ENCODE data around the gene TRIM38.
"Not testable (repeated sequence)": the region's sequence is repeated elsewhere in the genome, so short reads cannot be mapped to it uniquely, and the experiment has no call there.

The TRIM38 gene

GRCh38 chr6:25972128-25972527 is 9.5 kb downstream of the TRIM38 start:
- no peak for DNase-seq

- no peak for DNase-seq
Observed at GRCh38 chr6:25972902-25973301, 10.3 kb downstream of the TRIM38 start.

GRCh38 chr6:25973923-25974555 is 11.4 kb downstream of the TRIM38 start:
- no peak for DNase-seq

- DNase-seq: no peak
Observed at GRCh38 chr6:25975923-25976560, 13.4 kb downstream of the TRIM38 start.

GRCh38 chr6:25980935-25981334 is 18.3 kb downstream of the TRIM38 start:
- DNase-seq: no peak

GRCh38 chr6:25981568-25982263 is 19.1 kb downstream of the TRIM38 start:
- DNase-seq: no peak

- no peak for DNase-seq
Observed at GRCh38 chr6:25984265-25984664, 21.7 kb downstream of the TRIM38 start.

- no peak for DNase-seq
Observed at GRCh38 chr6:25987845-25988244, 25.2 kb downstream of the TRIM38 start.

GRCh38 chr6:25990172-25990873 is 27.7 kb downstream of the TRIM38 start:
- no peak for DNase-seq

- DNase-seq: peak; percentile 49
Observed at GRCh38 chr6:25991785-25992412, 29.3 kb downstream of the TRIM38 start.

- peak; percentile 87 for DNase-seq
Observed at GRCh38 chr6:25992413-25993340, 30.1 kb downstream of the TRIM38 start.

GRCh38 chr6:25993341-25993684 is 30.7 kb downstream of the TRIM38 start:
- DNase-seq: not testable (repeated sequence)

GRCh38 chr6:25995507-25995906 is 32.9 kb downstream of the TRIM38 start:
- DNase-seq: no peak

- no peak for DNase-seq
Observed at GRCh38 chr6:25997921-25998320, 35.3 kb downstream of the TRIM38 start.

GRCh38 chr6:25998379-25998778 is 35.8 kb downstream of the TRIM38 start:
- DNase-seq: no peak

- not testable (repeated sequence) for DNase-seq
Observed at GRCh38 chr6:25999225-25999624, 36.6 kb downstream of the TRIM38 start.

- no peak for DNase-seq
Observed at GRCh38 chr6:26000366-26001144, 38.0 kb downstream of the TRIM38 start.

GRCh38 chr6:26003102-26003694 is 40.6 kb downstream of the TRIM38 start:
- DNase-seq: peak; percentile 27

GRCh38 chr6:26006086-26006939 is 43.7 kb downstream of the TRIM38 start:
- no peak for DNase-seq

- not testable (repeated sequence) for DNase-seq
Observed at GRCh38 chr6:26006940-26007305, 44.3 kb downstream of the TRIM38 start.
